ENCODE results near the gene EDA. TPM values are rescaled to one million over a fixed set of nuclear protein-coding genes. Genes with fewer than 3 reads are reported as not detected.

The EDA gene
- total RNA-seq = 1 to 10 TPM; 4.9 to 5.4 TPM

- CTCF ChIA-PET = no interaction called here
Observed at GRCh38 chrX:69615779-69616456, at the start of gene EDA. Gene EDA (plus strand): TSS chrX:69616113.

GRCh38 chrX:69568828-69569227, 47.1 kb upstream of the EDA start:
- no peak for DNase-seq
- no peaks in the 10 kb centered on the region for H3K9me3 Mint-ChIP-seq

More at GRCh38 chrX:69615779-69616456, at the start of gene EDA:
- H3K36me3 Mint-ChIP-seq (ENCODE audit: low read depth) = no peaks in the 10 kb centered on the region
- peak; percentile 76 for DNase-seq
- H3K9me3 Mint-ChIP-seq = no peaks in the 10 kb centered on the region
- peaks cover 21% of the 10 kb centered on the region for H3K4me1 Mint-ChIP-seq
- peak within 1 kb of the TSS; percentile 79 for H3K4me3 Mint-ChIP-seq
- peaks cover 21% of the 10 kb centered on the region for H3K27me3 Mint-ChIP-seq
- no peak within 1 kb of the TSS for H3K27ac Mint-ChIP-seq
- POLR2A ChIA-PET = interaction anchor here (1.0 kb wide), 1 partner anchor 79 kb away, joined by 3 read pairs; no protein-coding TSS in a partner anchor

GRCh38 chrX:69597399-69597798, 18.5 kb upstream of the EDA start:
- CTCF ChIA-PET = no interaction called here
- Mint-ChIP-seq H3K9me3 (no peaks in the 10 kb centered on the region), H3K36me3 (ENCODE audit: low read depth) (no peaks in the 10 kb centered on the region), H3K4me3 (no peak overlapping the region), H3K27me3 (no peaks in the 10 kb centered on the region), H3K27ac (no peak overlapping the region), H3K4me1 (no peaks in the 10 kb centered on the region)
- POLR2A ChIA-PET = no interaction called here
- DNase-seq = no peak

More at GRCh38 chrX:69568828-69569227, 47.1 kb upstream of the EDA start:
- Mint-ChIP-seq H3K36me3 (ENCODE audit: low read depth) (no peaks in the 10 kb centered on the region), H3K27me3 (no peaks in the 10 kb centered on the region), H3K27ac (no peak overlapping the region), H3K4me1 (no peaks in the 10 kb centered on the region), H3K4me3 (no peak overlapping the region)
- POLR2A ChIA-PET = no interaction called here
- CTCF ChIA-PET = no interaction called here

- Mint-ChIP-seq H3K27me3 (no peaks in the 10 kb centered on the region), H3K27ac (no peak overlapping the region), H3K4me1 (no peaks in the 10 kb centered on the region), H3K9me3 (no peaks in the 10 kb centered on the region), H3K4me3 (no peak overlapping the region), H3K36me3 (ENCODE audit: low read depth) (no peaks in the 10 kb centered on the region)
- ChIA-PET POLR2A (no interaction called here), CTCF (no interaction called here)
- DNase-seq = no peak
Observed at GRCh38 chrX:69600182-69600581, 15.7 kb upstream of the EDA start.

GRCh38 chrX:69603566-69604194, 12.2 kb upstream of the EDA start:
- no peaks in the 10 kb centered on the region for H3K4me1 Mint-ChIP-seq
- POLR2A ChIA-PET = no interaction called here
- peaks cover 1% of the 10 kb centered on the region for H3K27me3 Mint-ChIP-seq
- no peaks in the 10 kb centered on the region for H3K36me3 Mint-ChIP-seq (ENCODE audit: low read depth)
- H3K4me3 Mint-ChIP-seq = no peak overlapping the region
- H3K9me3 Mint-ChIP-seq = no peaks in the 10 kb centered on the region
- H3K27ac Mint-ChIP-seq = no peak overlapping the region
- DNase-seq = no peak
- CTCF ChIA-PET = no interaction called here

GRCh38 chrX:69605521-69605920, 10.4 kb upstream of the EDA start:
- H3K9me3 Mint-ChIP-seq = no peaks in the 10 kb centered on the region
- H3K27ac Mint-ChIP-seq = no peak overlapping the region
- H3K27me3 Mint-ChIP-seq = peaks cover 1% of the 10 kb centered on the region
- no peak overlapping the region for H3K4me3 Mint-ChIP-seq
- no peaks in the 10 kb centered on the region for H3K4me1 Mint-ChIP-seq
- H3K36me3 Mint-ChIP-seq (ENCODE audit: low read depth) = no peaks in the 10 kb centered on the region
- ChIA-PET CTCF (no interaction called here), POLR2A (no interaction called here)
- DNase-seq = no peak

GRCh38 chrX:69607616-69608015, 8.3 kb upstream of the EDA start:
- Mint-ChIP-seq H3K27me3 (peaks cover 1% of the 10 kb centered on the region), H3K27ac (no peak overlapping the region), H3K4me1 (no peaks in the 10 kb centered on the region), H3K9me3 (no peaks in the 10 kb centered on the region), H3K4me3 (no peak overlapping the region), H3K36me3 (ENCODE audit: low read depth) (no peaks in the 10 kb centered on the region)
- no peak for DNase-seq
- ChIA-PET CTCF (interaction anchor here (1.1 kb wide), 1 partner anchor 11 kb away, joined by 3 read pairs; no protein-coding TSS in a partner anchor), POLR2A (no interaction called here)

GRCh38 chrX:69613946-69614345, 2.0 kb upstream of the EDA start:
- Mint-ChIP-seq H3K27ac (no peak overlapping the region), H3K36me3 (ENCODE audit: low read depth) (no peaks in the 10 kb centered on the region), H3K27me3 (peaks cover 21% of the 10 kb centered on the region), H3K4me1 (peaks cover 10% of the 10 kb centered on the region), H3K4me3 (no peak overlapping the region), H3K9me3 (no peaks in the 10 kb centered on the region)
- POLR2A ChIA-PET = no interaction called here
- CTCF ChIA-PET = no interaction called here
- DNase-seq = no peak

- H3K4me1 Mint-ChIP-seq = peaks cover 18% of the 10 kb centered on the region
- ChIA-PET POLR2A (no interaction called here), CTCF (no interaction called here)
- H3K4me3 Mint-ChIP-seq = no peak overlapping the region
- no peaks in the 10 kb centered on the region for H3K9me3 Mint-ChIP-seq
- DNase-seq = no peak
- H3K27ac Mint-ChIP-seq = no peak overlapping the region
- H3K27me3 Mint-ChIP-seq = peaks cover 21% of the 10 kb centered on the region
- H3K36me3 Mint-ChIP-seq (ENCODE audit: low read depth) = no peaks in the 10 kb centered on the region
Observed at GRCh38 chrX:69614886-69615285, 1.0 kb upstream of the EDA start.

- Mint-ChIP-seq H3K9me3 (no peaks in the 10 kb centered on the region), H3K4me3 (peak overlapping the region; percentile 21), H3K4me1 (peaks cover 18% of the 10 kb centered on the region), H3K27me3 (peaks cover 21% of the 10 kb centered on the region), H3K36me3 (ENCODE audit: low read depth) (no peaks in the 10 kb centered on the region), H3K27ac (no peak overlapping the region)
- ChIA-PET CTCF (no interaction called here), POLR2A (interaction anchor here (1.0 kb wide), 1 partner anchor 78 kb away, joined by 3 read pairs; no protein-coding TSS in a partner anchor)
- DNase-seq = no peak
Observed at GRCh38 chrX:69615342-69615741, 571 bp upstream of the EDA start.

- ChIA-PET CTCF (interaction anchor here (1.1 to 1.2 kb wide), 2 partner anchors 78 to 123 kb away, joined by 3 to 4 read pairs; no protein-coding TSS in a partner anchor), POLR2A (no interaction called here)
- no peaks in the 10 kb centered on the region for H3K9me3 Mint-ChIP-seq
- H3K4me1 Mint-ChIP-seq = peaks cover 21% of the 10 kb centered on the region
- DNase-seq = peak; percentile 15
- H3K27me3 Mint-ChIP-seq = peaks cover 21% of the 10 kb centered on the region
- H3K4me3 Mint-ChIP-seq = peak overlapping the region; percentile 79
- no peak overlapping the region for H3K27ac Mint-ChIP-seq
- no peaks in the 10 kb centered on the region for H3K36me3 Mint-ChIP-seq (ENCODE audit: low read depth)
Observed at GRCh38 chrX:69616457-69617203, 717 bp downstream of the EDA start.

- peaks cover 17% of the 10 kb centered on the region for H3K27me3 Mint-ChIP-seq
- H3K9me3 Mint-ChIP-seq = no peaks in the 10 kb centered on the region
- no peak overlapping the region for H3K4me3 Mint-ChIP-seq
- peak; percentile 16 for DNase-seq
- H3K4me1 Mint-ChIP-seq = peaks cover 21% of the 10 kb centered on the region
- CTCF ChIA-PET = interaction anchor here (0.7 to 1.5 kb wide), 5 partner anchors 12 to 479 kb away, joined by 3 to 5 read pairs (median 4); no protein-coding TSS in a partner anchor
- POLR2A ChIA-PET = no interaction called here
- no peaks in the 10 kb centered on the region for H3K36me3 Mint-ChIP-seq (ENCODE audit: low read depth)
- H3K27ac Mint-ChIP-seq = no peak overlapping the region
Observed at GRCh38 chrX:69618803-69619202, 2.9 kb downstream of the EDA start.

- Mint-ChIP-seq H3K9me3 (no peaks in the 10 kb centered on the region), H3K4me1 (peaks cover 19% of the 10 kb centered on the region), H3K4me3 (no peak overlapping the region), H3K36me3 (ENCODE audit: low read depth) (no peaks in the 10 kb centered on the region), H3K27ac (no peak overlapping the region), H3K27me3 (no peaks in the 10 kb centered on the region)
- DNase-seq = no peak
- ChIA-PET POLR2A (no interaction called here), CTCF (no interaction called here)
Observed at GRCh38 chrX:69626129-69626528, 10.2 kb downstream of the EDA start.
